OCI-LY7 (cell line): ENCODE measurements around the gene VTI1A. TPM values are rescaled to one million over a fixed set of nuclear protein-coding genes. Genes with fewer than 3 reads are reported as not detected.

ENCODE experiments used
- BruUV-seq: library from RNA; stranded (reverse); fragments of 400-500 nt; replicated peaks from 2 replicates; lab custom pipeline; 2021; lab: Mats Ljungman, UMichigan
- CTCF ChIA-PET: fragments of 300-600 bp; sonication (Branson Sonifier 250); formaldehyde crosslinking; loops from one replicate; lab custom pipeline; 2022; ENCODE audit warnings: antibody characterized with exemption; ENCODE audit not compliant: unreplicated experiment; lab: Charles Lee
- POLR2A ChIA-PET: fragments of 300-600 bp; sonication (Branson Sonifier 250); formaldehyde crosslinking; loops from one replicate; lab custom pipeline; 2022; ENCODE audit warnings: antibody characterized with exemption; lab: Charles Lee
- DNase-seq: peaks from one replicate; pipeline ENCODE4 v3.0.0-alpha.2; 2015; ENCODE audit warnings: low spot score
- H2AFZ ChIP-seq: fragments of 200-600 bp; sonication (generic), shearing (Covaris generic); 2 replicates; pipeline ENCODE4 v1.6.1; 2014; ENCODE audit warnings: mild to moderate bottlenecking, antibody characterized with exemption, low read length, moderate library complexity
- H3K27ac ChIP-seq: fragments of 200-600 bp; sonication (generic); 2 replicates; pipeline ENCODE4 v1.5.1; 2014; ENCODE audit warnings: mixed run types, low read depth, mild to moderate bottlenecking, moderate library complexity, low read length, inconsistent platforms; ENCODE audit not compliant: poor library complexity, severe bottlenecking
- H3K36me3 ChIP-seq: fragments of 200-600 bp; sonication (generic); 2 replicates; pipeline ENCODE4 v1.6.1; 2014; ENCODE audit warnings: mild to moderate bottlenecking, antibody characterized with exemption, low read length, moderate library complexity, mixed read lengths; ENCODE audit not compliant: insufficient read depth
- H3K4me1 ChIP-seq: fragments of 200-600 bp; sonication (generic); 2 replicates; pipeline ENCODE4 v1.5.1; 2014; ENCODE audit warnings: mild to moderate bottlenecking, low read length; ENCODE audit not compliant: insufficient read depth, poor library complexity, severe bottlenecking
- H3K4me2 ChIP-seq: fragments of 200-600 bp; sonication (generic); 2 replicates; pipeline ENCODE4 v1.6.1; 2014; ENCODE audit warnings: mild to moderate bottlenecking, low read length
- H3K4me3 ChIP-seq: fragments of 200-600 bp; sonication (generic); 2 replicates; pipeline ENCODE4 v1.5.1; 2014; ENCODE audit warnings: mild to moderate bottlenecking, low read depth, low read length; ENCODE audit not compliant: poor library complexity, severe bottlenecking
- H3K79me2 ChIP-seq: fragments of 200-600 bp; sonication (generic); 2 replicates; pipeline ENCODE4 v1.6.1; 2016; ENCODE audit warnings: low read depth, mild to moderate bottlenecking, low read length, moderate library complexity, mixed read lengths; ENCODE audit not compliant: insufficient read depth
- H3K9me2 ChIP-seq: fragments of 200-600 bp; sonication (generic); 2 replicates; pipeline ENCODE4 v1.6.1; 2016; ENCODE audit warnings: mild to moderate bottlenecking, low read length, mixed read lengths; ENCODE audit not compliant: insufficient read depth
- H3K9me3 ChIP-seq: fragments of 200-600 bp; sonication (generic); 2 replicates; pipeline ENCODE4 v1.6.1; 2014; ENCODE audit warnings: mild to moderate bottlenecking, mixed run types, low read length, mixed read lengths
- H4K20me1 ChIP-seq: fragments of 200-600 bp; sonication (generic); 2 replicates; pipeline ENCODE4 v1.6.1; 2014; ENCODE audit warnings: mild to moderate bottlenecking, antibody characterized with exemption, low read length, moderate library complexity, mixed read lengths; ENCODE audit not compliant: insufficient read depth
- CTCF ChIP-seq: fragments of 200-600 bp; sonication (generic); conservative IDR thresholded peaks from 2 replicates; pipeline ENCODE4 v1.5.1; 2014; ENCODE audit warnings: mild to moderate bottlenecking, antibody characterized with exemption, low read length, moderate library complexity, mixed read lengths
- EZH2phosphoT487 ChIP-seq: fragments of 200-600 bp; sonication (generic); IDR thresholded peaks from 2 replicates; pipeline ENCODE4 v1.6.1; 2018; ENCODE audit warnings: low read depth, borderline replicate concordance, mild to moderate bottlenecking, mixed run types, antibody characterized with exemption, low read length, moderate library complexity, mixed read lengths
- intact Hi-C: fragments of 100-400 bp; cut with micrococcal nuclease; formaldehyde crosslinking; loops from one replicate; pipeline ENCODE4 v1.10.0; 2022; ENCODE audit not compliant: unreplicated experiment
- total RNA-seq, 2 experiments: library from RNA; depleted of rRNA in 1 of 2; stranded (reverse); fragments of >200 nt in 1 of 2; shearing (Covaris generic) in 1 of 2; gene quantifications; 2 replicates each; pipeline ENCODE4 v1.2.3, GENCODE V29; 2014 to 2022

VTI1A gene
- total RNA-seq, 2 experiments from 2014 or later = 39.4 to 45.2 TPM

- Histone ChIP-seq H3K4me3 (no peak overlapping the region), H3K9me3 (no peaks in the 10 kb centered on the region), H4K20me1 (no peaks in the 10 kb centered on the region), H3K36me3 (no peaks in the 10 kb centered on the region), H3K4me1 (no peaks in the 10 kb centered on the region), H3K27ac (no peak overlapping the region), H3K4me2 (no peak overlapping the region), H2AFZ (no peak overlapping the region), H3K79me2 (no peaks in the 10 kb centered on the region), H3K9me2 (no peaks in the 10 kb centered on the region)
- no peak for TF ChIP-seq EZH2phosphoT487
- no peak for TF ChIP-seq CTCF
- no peak for DNase-seq
- no TSS peak for BruUV-seq
- intact Hi-C loops = no loop called here
- ChIA-PET POLR2A (interaction anchor here (0.6 kb wide), 1 partner anchor 172 kb away, joined by 3 read pairs; no protein-coding TSS in a partner anchor), CTCF (no interaction called here)
Observed at GRCh38 chr10:112622786-112623185, 175.8 kb downstream of the VTI1A start.

DNA sequence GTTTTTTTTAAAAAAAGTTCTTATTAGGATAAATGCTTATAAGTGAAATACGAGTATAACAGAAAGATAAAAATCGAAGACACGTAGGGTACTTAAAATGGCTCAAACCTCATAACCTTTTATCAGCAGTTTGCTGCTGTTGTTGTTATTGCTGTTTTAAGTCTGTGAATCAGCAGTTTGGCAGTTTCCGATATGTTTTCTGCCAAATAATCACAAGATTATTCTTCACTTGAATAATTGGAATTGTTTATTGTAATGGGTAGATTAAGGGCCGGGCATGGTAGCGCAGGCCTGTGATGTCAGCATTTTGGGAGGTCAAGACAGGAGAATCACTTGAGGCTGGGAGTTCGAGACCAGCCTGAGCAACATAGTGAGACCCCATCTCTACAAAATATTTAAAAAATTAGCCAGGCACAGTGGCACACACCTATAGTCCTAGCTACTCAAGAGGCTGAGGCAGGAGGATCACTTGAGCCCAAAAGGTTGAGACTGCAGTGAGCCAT lies 177.6 kb downstream of the VTI1A start:
- Histone ChIP-seq H3K4me1 (no peaks in the 10 kb centered on the region), H3K79me2 (no peaks in the 10 kb centered on the region), H3K36me3 (no peaks in the 10 kb centered on the region), H3K4me3 (no peak overlapping the region), H3K9me2 (no peaks in the 10 kb centered on the region), H3K9me3 (no peaks in the 10 kb centered on the region), H2AFZ (no peak overlapping the region), H3K27ac (no peak overlapping the region), H3K4me2 (no peak overlapping the region), H4K20me1 (no peaks in the 10 kb centered on the region)
- intact Hi-C loops = no loop called here
- TF ChIP-seq EZH2phosphoT487 (no peak), CTCF (no peak)
- DNase-seq = no peak
- POLR2A ChIA-PET = no interaction called here
- BruUV-seq = no TSS peak
- CTCF ChIA-PET = no interaction called here

DNA sequence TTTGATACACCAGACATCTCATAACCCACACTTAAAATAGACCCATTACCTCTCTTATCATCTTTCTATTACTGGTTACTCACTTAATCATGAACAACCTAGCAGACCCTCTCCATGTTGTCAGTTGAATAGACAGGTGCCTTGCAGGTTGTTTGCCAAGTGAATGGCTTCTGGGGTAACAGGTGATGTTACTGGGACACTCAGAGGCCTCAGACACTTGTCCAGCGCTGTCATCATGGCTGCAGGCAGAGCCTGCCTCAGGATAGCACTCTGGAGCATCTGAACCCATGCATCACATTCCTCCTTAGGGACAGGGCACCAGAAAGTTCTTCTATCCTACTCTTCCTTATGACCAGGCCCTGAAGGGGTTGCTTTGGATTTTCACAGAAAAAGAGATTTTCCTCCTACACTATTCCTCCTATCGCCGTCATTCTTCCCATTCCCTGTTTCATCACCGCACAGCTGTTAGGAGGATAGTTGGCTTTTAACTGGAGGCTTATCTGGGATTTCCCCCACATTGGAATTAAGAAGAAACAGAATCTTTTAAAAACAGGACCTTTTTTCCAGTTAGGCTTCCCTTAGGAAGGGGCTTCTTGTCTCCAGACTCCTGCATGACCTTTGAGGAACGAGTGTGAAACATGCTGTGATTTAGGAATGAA lies 182.1 kb downstream of the VTI1A start:
- H3K36me3 ChIP-seq = no peaks in the 10 kb centered on the region
- no peak overlapping the region for H3K27ac ChIP-seq
- H2AFZ ChIP-seq = no peak overlapping the region
- no TSS peak for BruUV-seq
- no peak overlapping the region for H3K4me2 ChIP-seq
- no peak overlapping the region for H3K4me3 ChIP-seq
- POLR2A ChIA-PET = no interaction called here
- H3K4me1 ChIP-seq = no peaks in the 10 kb centered on the region
- H4K20me1 ChIP-seq = no peaks in the 10 kb centered on the region
- TF ChIP-seq EZH2phosphoT487 = no peak
- TF ChIP-seq CTCF = no peak
- intact Hi-C loops = no loop called here
- CTCF ChIA-PET = no interaction called here
- DNase-seq = no peak
- H3K79me2 ChIP-seq = no peaks in the 10 kb centered on the region
- H3K9me3 ChIP-seq = no peaks in the 10 kb centered on the region
- H3K9me2 ChIP-seq = no peaks in the 10 kb centered on the region
